ENCODE data around the gene FUT6.

DNA sequence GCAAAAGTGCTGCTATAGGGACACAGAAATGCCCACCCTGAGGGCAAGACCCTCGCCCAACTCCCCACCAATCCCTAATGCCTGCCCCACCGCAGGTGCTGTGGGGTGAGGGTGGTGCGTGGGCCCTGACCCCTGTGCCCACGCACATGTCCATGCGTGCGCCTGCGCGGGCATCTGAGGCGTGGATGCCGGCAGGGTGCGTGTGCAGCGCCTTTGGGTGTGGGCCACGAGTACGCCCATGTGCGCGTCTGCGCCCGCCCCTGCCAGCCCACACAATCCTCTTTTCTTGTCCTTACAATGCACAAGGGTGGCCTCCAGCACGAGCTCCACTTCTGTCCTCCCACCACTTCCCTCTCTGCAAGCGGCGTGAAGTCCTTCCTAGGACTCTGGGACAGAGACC, 14.3 kb downstream of the FUT6 start:
- TF ChIP-seq FOXM1 (IDR thresholded peaks at IDR 0.05; ENCODE audit: borderline replicate concordance): no peak
- no peak for TF ChIP-seq CTBP1 (IDR thresholded peaks at IDR 0.05; ENCODE audit: borderline replicate concordance)
- TF ChIP-seq FOXK2 (IDR thresholded peaks at IDR 0.05): no peak
- no peak for TF ChIP-seq BHLHE40 (IDR thresholded peaks at IDR 0.05; ENCODE audit: borderline replicate concordance)
